OCI-LY7 (cell line): Measurements from ENCODE around the gene FAM199X.

Experiments
- CTCF ChIP-seq: fragments of 200-600 bp; sonication (generic); conservative IDR thresholded peaks from 2 replicates; pipeline ENCODE4 v1.5.1; 2014; ENCODE audit warnings: mild to moderate bottlenecking, antibody characterized with exemption, low read length, moderate library complexity, mixed read lengths
- EZH2phosphoT487 ChIP-seq: fragments of 200-600 bp; sonication (generic); IDR thresholded peaks from 2 replicates; pipeline ENCODE4 v1.6.1; 2018; ENCODE audit warnings: low read depth, borderline replicate concordance, mild to moderate bottlenecking, mixed run types, antibody characterized with exemption, low read length, moderate library complexity, mixed read lengths

- TF ChIP-seq CTCF (no peak), EZH2phosphoT487 (no peak)
Observed at GRCh38 chrX:104118765-104119164, 47.5 kb upstream of the FAM199X start.
